ENCODE measurements around the gene WWOX. TPM values are rescaled to one million over a fixed set of nuclear protein-coding genes. Genes with fewer than 3 reads are reported as not detected.
A peak's percentile ranks its signal among the peaks of the same experiment; 100 is the strongest.

Gene WWOX
- total RNA-seq, 1 donor from 2014 or later: 8.9 TPM

- intact Hi-C loops (cut with micrococcal nuclease): no loop called here
- Histone ChIP-seq H3K9me3 (replicated peaks) (no peaks in the 10 kb centered on the region), H3K4me1 (peaks cover 42% of the 10 kb centered on the region), H3K27ac (replicated peaks) (no peak overlapping the region), H3K27me3 (ENCODE audit: low read depth) (no peaks in the 10 kb centered on the region), H3K36me3 (no peaks in the 10 kb centered on the region), H3K4me3 (no peak overlapping the region)
- no peak for TF ChIP-seq CTCF (IDR thresholded peaks at IDR 0.05; ENCODE audit: borderline replicate concordance)
- DNase-seq: no peak
Measured at GRCh38 chr16:78650339-78651074, 551.1 kb downstream of the WWOX start.

DNA sequence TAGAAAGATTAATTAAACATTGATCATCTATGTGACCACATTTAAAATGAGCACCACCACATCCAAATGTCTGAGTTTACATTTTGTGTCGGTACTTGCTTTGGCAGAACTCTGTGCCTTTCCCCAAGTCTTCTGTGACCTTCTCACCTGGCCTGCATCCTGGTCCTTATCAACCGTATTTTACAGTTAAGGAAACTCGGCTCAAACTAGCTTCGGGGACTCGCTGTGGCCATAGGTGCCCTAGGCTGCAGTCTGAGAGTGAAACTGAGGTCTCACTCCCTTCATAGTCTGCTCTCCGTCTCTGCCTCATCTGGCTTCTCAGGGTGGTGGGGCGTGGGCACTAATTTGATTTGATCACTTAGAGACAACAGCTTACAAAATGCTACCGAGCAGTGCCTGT is 555.5 kb downstream of the WWOX start:
- no peak for DNase-seq
- intact Hi-C loops (cut with micrococcal nuclease): no loop called here
- Histone ChIP-seq H3K4me3 (no peak overlapping the region), H3K4me1 (peaks cover 24% of the 10 kb centered on the region), H3K27ac (replicated peaks) (no peak overlapping the region), H3K9me3 (replicated peaks) (no peaks in the 10 kb centered on the region), H3K27me3 (ENCODE audit: low read depth) (no peaks in the 10 kb centered on the region), H3K36me3 (no peaks in the 10 kb centered on the region)
- no peak for TF ChIP-seq CTCF (IDR thresholded peaks at IDR 0.05; ENCODE audit: borderline replicate concordance)

DNA sequence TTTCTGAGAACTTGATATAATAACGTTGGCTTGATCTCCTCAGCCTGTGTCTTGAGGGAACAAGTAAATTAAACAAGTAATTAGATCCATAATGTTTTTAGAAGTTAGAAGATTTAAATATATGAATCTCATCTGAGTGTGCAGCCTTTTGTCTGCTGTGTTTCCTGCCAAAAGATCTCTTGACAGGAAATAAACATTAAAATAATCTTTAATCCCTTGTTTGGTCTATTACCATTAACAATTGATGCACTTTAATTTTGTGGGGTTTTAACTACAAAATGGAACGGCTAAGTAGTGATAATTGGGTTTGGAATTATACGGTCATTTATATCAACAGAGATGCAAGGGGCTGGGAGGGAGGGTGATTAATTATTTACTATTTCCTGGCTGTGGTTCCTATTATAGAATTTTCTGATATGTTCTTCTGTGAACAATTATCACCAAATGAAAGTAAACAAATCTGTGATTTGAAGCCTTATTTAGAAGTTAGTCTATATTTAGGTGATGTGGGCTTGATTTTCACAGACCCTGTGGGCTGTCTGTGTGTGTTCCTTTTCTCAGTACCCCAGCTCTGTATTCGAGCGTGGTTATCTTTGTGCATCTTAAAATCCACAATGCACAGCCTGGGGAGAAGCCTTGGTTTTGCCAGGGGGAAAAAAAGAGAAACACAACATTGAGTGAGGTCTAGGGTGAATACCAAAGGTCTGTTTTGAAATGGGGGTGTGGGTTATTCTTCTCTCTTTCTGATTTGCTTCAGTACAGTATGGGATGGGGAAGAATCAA is 556.1 kb downstream of the WWOX start:
- intact Hi-C loops (cut with micrococcal nuclease): no loop called here
- Histone ChIP-seq H3K27me3 (ENCODE audit: low read depth) (no peaks in the 10 kb centered on the region), H3K27ac (replicated peaks) (no peak overlapping the region), H3K4me3 (no peak overlapping the region), H3K36me3 (no peaks in the 10 kb centered on the region), H3K4me1 (peaks cover 25% of the 10 kb centered on the region), H3K9me3 (replicated peaks) (no peaks in the 10 kb centered on the region)
- no peak for DNase-seq
- TF ChIP-seq CTCF (IDR thresholded peaks at IDR 0.05; ENCODE audit: borderline replicate concordance): no peak

DNA sequence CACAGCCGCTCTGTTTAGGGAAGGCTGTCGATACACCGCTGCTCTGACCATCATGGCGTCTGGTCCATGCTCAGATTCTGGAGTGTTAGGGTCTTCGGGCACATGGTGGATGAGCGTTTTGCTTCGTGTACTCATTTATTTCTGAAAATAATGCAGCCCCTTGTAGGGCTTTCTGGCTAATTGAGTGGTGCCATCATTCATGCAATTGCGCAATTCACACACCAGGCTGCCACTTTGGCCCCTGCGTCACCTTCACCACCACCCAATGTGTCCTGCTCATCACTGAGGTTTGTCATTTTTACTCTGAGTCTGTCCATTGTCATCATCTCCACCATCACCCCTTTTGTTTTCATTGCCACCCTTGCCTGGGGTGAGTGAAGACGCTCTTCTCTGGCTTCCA is 557.4 kb downstream of the WWOX start:
- intact Hi-C loops (cut with micrococcal nuclease): no loop called here
- Histone ChIP-seq H3K27ac (replicated peaks) (no peak overlapping the region), H3K4me3 (no peak overlapping the region), H3K27me3 (ENCODE audit: low read depth) (no peaks in the 10 kb centered on the region), H3K9me3 (replicated peaks) (no peaks in the 10 kb centered on the region), H3K36me3 (no peaks in the 10 kb centered on the region), H3K4me1 (peaks cover 25% of the 10 kb centered on the region)
- TF ChIP-seq CTCF (IDR thresholded peaks at IDR 0.05; ENCODE audit: borderline replicate concordance): no peak
- no peak for DNase-seq

DNA sequence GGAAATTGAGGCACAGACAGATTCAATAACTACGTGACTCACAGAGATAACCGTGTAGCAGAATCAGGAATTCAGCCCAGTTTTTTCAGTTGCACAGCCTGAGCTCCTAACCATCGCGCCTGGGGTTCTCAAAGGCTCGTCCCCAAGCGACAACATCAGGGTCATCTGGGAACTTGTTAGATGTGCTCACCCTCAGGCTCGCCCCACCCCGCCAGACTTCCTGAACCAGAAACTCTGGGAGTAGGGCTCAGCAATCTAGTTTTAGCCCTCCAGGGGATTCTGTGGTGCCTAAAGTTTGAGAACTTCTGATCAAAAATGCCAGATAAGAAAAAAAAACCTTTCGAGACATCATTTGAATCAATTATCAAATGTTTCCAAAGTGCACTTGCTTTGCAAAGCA is 559.8 kb downstream of the WWOX start:
- intact Hi-C loops (cut with micrococcal nuclease): no loop called here
- no peak for TF ChIP-seq CTCF (IDR thresholded peaks at IDR 0.05; ENCODE audit: borderline replicate concordance)
- H3K9me3 ChIP-seq (replicated peaks): no peaks in the 10 kb centered on the region
- no peaks in the 10 kb centered on the region for H3K36me3 ChIP-seq
- H3K27me3 ChIP-seq (ENCODE audit: low read depth): no peaks in the 10 kb centered on the region
- peak; percentile 23 for DNase-seq
- peak overlapping the region; percentile 20 for H3K27ac ChIP-seq (replicated peaks)
- peaks cover 25% of the 10 kb centered on the region for H3K4me1 ChIP-seq
- no peak overlapping the region for H3K4me3 ChIP-seq

Data from left ventricle myocardium inferior (tissue), 1 donor.